Stimulated activated naive B cell treated with anti-CD40 and anti-IgM and Interleukin-4, amounts not matched to agents 10 μg/mL and 1 μg/mL and 100 μg/mL, for 72 hours (primary cell): ENCODE data around the gene KCTD3.

ENCODE experiments used
- ATAC-seq, 2 donors: fragments of 150-1000 bp; cut with Tn5 transposase; replicated peaks; 2 replicates each; pipeline ENCODE4 v1.10.0; 2021; ENCODE audit warnings: moderate library complexity in 1 of 2
- DNase-seq: peaks from one replicate; pipeline ENCODE4 v3.0.0; 2021
- H3K27ac Mint-ChIP-seq: one replicate; pipeline ENCODE4 v1.8.0; 2022; ENCODE audit warnings: mild to moderate bottlenecking, mixed read lengths
- H3K27me3 Mint-ChIP-seq, 2 donors: one replicate each; pipeline ENCODE4 v1.8.0; 2022; ENCODE audit warnings: mixed read lengths in 2 of 2
- H3K36me3 Mint-ChIP-seq, 2 donors: one replicate each; pipeline ENCODE4 v1.8.0; 2022; ENCODE audit warnings: mixed read lengths in 2 of 2, mild to moderate bottlenecking in 1 of 2
- H3K4me1 Mint-ChIP-seq, 2 donors: one replicate each; pipeline ENCODE4 v1.8.0; 2022; ENCODE audit warnings: mixed read lengths in 2 of 2, mild to moderate bottlenecking in 1 of 2
- H3K4me3 Mint-ChIP-seq, 2 donors: one replicate each; pipeline ENCODE4 v1.8.0; 2022; ENCODE audit warnings: mild to moderate bottlenecking in 2 of 2, mixed read lengths in 2 of 2, moderate library complexity in 1 of 2
- H3K9me3 Mint-ChIP-seq, 2 donors: one replicate each; pipeline ENCODE4 v1.8.0; 2022; ENCODE audit warnings: mixed read lengths in 2 of 2, mild to moderate bottlenecking in 1 of 2

The KCTD3 gene

DNA sequence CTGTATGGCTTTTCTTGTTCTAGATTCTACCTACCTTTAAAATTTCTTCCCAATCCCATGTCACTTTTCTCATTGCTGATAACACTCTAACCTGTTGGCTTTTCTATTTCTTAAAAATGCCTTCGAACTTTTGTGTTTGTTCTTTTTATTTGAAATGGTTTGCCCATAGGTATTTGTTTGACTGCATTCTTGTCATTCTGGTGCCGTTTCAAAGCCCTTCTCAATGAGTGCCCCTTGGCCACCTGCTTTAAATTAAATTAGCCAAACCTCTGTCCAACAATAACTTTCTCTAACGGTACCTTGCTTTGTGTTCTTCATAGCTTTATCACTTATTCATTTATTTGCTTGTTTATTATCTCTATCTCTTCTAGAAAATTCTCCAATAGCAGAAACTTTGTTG, 38.9 kb downstream of the KCTD3 start:
- Mint-ChIP-seq H3K27ac (no peak overlapping the region), H3K36me3 (peaks cover 10 to 17% of the 10 kb centered on the region in 2 donors), H3K27me3 (no peaks in the 10 kb centered on the region), H3K4me1 (no peaks in the 10 kb centered on the region), H3K4me3 (no peak overlapping the region), H3K9me3 (no peaks in the 10 kb centered on the region)
- DNase-seq, result no peak
- ATAC-seq, result no peak

DNA sequence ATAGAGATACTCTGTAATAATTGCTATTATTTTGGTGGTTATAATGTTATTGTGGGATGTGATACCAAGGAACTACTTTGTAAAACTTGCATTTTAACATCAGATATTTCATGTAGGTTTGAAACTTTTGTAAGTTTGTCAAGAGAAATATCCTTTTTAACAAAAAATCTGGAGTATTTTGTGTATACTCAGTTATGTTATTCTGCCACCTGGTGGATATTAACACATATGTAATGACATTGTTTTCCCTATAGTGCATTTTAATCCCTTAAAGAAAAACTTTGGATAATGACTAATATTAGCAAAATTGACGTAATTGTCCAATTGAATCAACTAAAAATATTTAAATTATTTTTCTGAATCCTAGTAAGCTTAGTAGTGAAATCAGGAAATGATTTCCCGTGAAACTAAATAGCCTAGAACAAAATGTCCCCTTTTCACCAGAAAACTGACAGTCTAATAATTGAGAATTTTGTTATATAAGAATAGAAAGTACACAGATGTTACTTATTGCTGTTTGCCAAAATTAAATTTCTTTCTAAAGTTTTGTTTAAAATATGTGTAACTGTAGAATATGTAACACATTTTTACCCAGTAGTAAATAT, 39.6 kb downstream of the KCTD3 start:
- Mint-ChIP-seq H3K27me3 (no peaks in the 10 kb centered on the region), H3K36me3 (peaks cover 10 to 17% of the 10 kb centered on the region in 2 donors), H3K4me3 (no peak overlapping the region), H3K27ac (no peak overlapping the region), H3K4me1 (no peaks in the 10 kb centered on the region), H3K9me3 (no peaks in the 10 kb centered on the region)
- no peak for ATAC-seq
- no peak for DNase-seq

DNA sequence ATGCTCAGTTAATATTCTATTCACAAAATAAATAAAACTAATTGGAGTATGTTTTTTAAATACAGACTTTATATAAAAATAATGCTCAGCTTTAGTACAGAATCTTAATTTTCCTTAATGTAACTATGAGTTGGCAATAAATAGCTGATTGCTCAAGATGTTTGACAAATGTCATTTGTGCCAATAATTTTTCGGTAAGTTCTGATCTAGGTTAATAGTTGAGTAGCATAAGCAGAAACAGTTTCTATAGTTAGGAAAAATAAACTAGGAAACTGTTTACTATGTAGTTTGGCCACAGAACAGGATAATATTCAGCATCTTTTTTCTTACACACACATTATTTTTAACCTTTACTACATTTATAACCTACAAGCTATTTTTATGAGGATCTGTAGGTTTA, 40.3 kb downstream of the KCTD3 start:
- H3K36me3 Mint-ChIP-seq, result peaks cover 10 to 17% of the 10 kb centered on the region in 2 donors
- H3K27ac Mint-ChIP-seq, result no peak overlapping the region
- H3K4me3 Mint-ChIP-seq, result no peak overlapping the region
- DNase-seq (no peak), ATAC-seq (no peak)
- H3K9me3 Mint-ChIP-seq, result no peaks in the 10 kb centered on the region
- no peaks in the 10 kb centered on the region for H3K27me3 Mint-ChIP-seq
- no peaks in the 10 kb centered on the region for H3K4me1 Mint-ChIP-seq

DNA sequence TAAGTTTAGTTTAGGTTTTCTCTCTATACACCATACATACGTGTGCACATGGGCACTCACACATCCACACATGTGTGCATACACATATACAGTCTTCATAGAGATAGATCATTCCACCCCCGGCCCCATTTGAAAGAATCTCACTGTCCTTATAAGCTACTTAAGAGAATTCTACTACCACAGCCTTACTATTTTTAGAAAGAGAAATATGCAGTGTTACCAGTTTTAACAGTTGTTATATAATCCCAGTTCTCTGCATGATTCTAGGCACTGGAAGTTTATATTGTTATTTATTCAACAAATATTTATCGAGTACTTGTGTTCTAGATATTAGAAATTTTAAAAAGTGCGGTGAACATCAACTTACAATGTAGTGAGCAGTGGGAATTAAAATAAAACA, 41.5 kb downstream of the KCTD3 start:
- ATAC-seq (no peak), DNase-seq (no peak)
- H3K27me3 Mint-ChIP-seq, result no peaks in the 10 kb centered on the region
- peaks cover 0 to 5% of the 10 kb centered on the region in 2 donors for H3K4me1 Mint-ChIP-seq
- H3K36me3 Mint-ChIP-seq, result peaks cover 18 to 25% of the 10 kb centered on the region in 2 donors
- peaks cover 4% of the 10 kb centered on the region in 2 donors for H3K9me3 Mint-ChIP-seq
- no peak overlapping the region for H3K4me3 Mint-ChIP-seq
- H3K27ac Mint-ChIP-seq, result no peak overlapping the region

DNA sequence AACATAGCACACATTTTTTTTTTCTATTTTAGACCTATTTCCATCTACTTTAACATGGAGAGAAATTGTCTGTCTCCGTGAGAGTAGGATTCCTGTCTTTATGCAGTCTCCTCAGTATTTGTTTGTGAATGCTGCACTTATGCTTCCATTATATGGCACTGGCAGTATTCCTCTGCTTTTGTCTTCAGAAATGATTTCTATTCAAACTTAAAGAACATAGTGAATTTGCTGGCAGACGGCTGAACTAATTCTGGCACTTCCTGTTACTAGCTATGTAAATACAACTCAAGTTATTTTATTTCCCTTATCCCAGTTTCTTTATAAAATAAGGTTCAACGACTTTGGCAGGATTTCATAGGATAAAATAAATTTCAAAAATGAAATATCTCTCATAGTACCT, 45.3 kb downstream of the KCTD3 start:
- H3K27ac Mint-ChIP-seq, result no peak overlapping the region
- ATAC-seq, result no peak
- peaks cover 0 to 5% of the 10 kb centered on the region in 2 donors for H3K4me1 Mint-ChIP-seq
- H3K27me3 Mint-ChIP-seq, result no peaks in the 10 kb centered on the region
- no peak for DNase-seq
- peaks cover 5 to 6% of the 10 kb centered on the region in 2 donors for H3K9me3 Mint-ChIP-seq
- H3K36me3 Mint-ChIP-seq, result peaks cover 26 to 37% of the 10 kb centered on the region in 2 donors
- no peak overlapping the region for H3K4me3 Mint-ChIP-seq

DNA sequence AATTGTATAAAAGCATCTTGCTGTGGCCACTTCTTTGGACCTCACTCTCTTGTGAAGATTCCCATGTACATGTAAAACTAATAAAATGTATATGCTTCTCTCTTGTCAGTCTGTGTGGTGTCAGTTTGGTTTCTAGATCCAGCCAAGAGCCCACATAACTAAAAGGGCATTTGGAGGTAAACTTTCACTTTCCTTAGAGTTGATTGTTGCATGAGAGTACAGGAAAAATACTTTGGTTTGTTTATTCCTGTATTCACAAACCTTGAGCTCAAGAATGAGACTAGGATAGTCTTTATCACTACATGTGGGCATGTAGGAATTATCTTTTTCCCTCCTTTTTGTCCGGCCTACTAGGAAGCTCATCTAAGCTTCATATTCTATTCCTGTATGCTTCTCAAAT, 50.9 kb downstream of the KCTD3 start:
- Mint-ChIP-seq H3K4me3 (no peak overlapping the region), H3K9me3 (peaks cover 5 to 6% of the 10 kb centered on the region in 2 donors), H3K27me3 (no peaks in the 10 kb centered on the region), H3K27ac (no peak overlapping the region), H3K36me3 (peaks cover 28 to 41% of the 10 kb centered on the region in 2 donors), H3K4me1 (peaks cover 0 to 5% of the 10 kb centered on the region in 2 donors)
- DNase-seq (no peak), ATAC-seq (no peak)

DNA sequence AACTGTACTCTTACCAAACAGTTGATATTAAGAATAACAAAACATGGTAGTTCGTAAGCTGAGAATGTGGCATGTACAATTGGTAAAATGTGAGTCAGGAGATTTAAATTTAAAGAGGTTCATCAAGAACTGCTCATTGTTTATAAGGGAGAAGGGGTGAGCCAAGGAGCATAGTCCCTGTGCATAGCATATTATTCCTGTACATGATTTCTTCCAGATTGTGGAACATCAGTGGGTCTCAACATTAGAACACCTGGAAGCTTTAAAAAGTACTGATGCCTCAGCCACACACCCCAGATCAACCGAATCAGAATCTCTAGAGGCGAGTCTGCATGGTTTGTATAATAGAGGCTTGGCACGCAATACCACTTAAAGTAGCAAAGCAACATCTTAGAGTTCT, 56.1 kb downstream of the KCTD3 start:
- H3K27me3 Mint-ChIP-seq, result no peaks in the 10 kb centered on the region
- ATAC-seq, result no peak
- H3K27ac Mint-ChIP-seq, result no peak overlapping the region
- no peak overlapping the region for H3K4me3 Mint-ChIP-seq
- no peak for DNase-seq
- H3K4me1 Mint-ChIP-seq, result no peaks in the 10 kb centered on the region
- peaks cover 0 to 3% of the 10 kb centered on the region in 2 donors for H3K9me3 Mint-ChIP-seq
- peaks cover 12 to 17% of the 10 kb centered on the region in 2 donors for H3K36me3 Mint-ChIP-seq

DNA sequence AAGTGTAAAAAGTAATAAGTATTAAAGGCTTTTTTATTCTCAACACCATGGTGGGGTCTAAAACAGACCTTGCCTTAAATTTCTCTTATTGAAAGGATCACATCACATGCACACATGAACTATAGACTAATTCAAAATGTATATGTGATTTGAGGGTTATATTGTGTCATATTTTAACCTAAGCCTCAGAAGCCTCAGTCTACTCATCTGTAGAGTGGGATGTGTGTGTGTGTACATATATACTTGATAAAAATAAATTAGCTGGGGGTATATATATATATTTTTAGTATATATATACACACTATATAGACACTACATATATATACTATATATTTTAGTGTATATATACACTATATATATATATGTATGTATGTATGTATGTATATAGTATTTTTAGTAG, 58.8 kb downstream of the KCTD3 start:
- Mint-ChIP-seq H3K4me3 (no peak overlapping the region), H3K27me3 (no peaks in the 10 kb centered on the region)

DNA sequence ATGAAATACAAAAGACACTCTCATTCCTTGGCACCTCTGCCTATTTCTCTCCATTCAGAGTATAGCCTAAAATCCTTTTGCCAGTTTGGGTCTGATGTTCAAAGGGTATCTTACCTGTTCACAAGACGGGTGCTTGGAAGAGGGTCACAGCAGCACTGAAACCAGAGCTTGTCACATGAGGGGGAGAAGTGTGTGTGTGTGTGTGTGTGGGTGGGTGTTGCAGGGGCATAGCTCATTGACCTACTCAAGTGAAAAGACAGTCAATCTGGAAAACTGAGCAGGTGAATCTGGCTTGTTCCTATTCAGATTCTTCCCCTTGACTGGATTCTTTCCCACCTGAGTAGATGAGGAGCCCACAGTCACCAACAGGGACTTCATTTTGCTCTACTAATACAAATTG, 63.9 kb downstream of the KCTD3 start:
- H3K27ac Mint-ChIP-seq, result no peak overlapping the region
- no peak overlapping the region for H3K4me3 Mint-ChIP-seq
- peaks cover 0 to 3% of the 10 kb centered on the region in 2 donors for H3K9me3 Mint-ChIP-seq
- no peak for ATAC-seq
- no peak for DNase-seq
- H3K4me1 Mint-ChIP-seq, result no peaks in the 10 kb centered on the region
- H3K36me3 Mint-ChIP-seq, result no peaks in the 10 kb centered on the region
- peaks cover 0 to 4% of the 10 kb centered on the region in 2 donors for H3K27me3 Mint-ChIP-seq

More for the DNA sequence above, 58.8 kb downstream of the KCTD3 start:
- H3K27ac Mint-ChIP-seq, result no peak overlapping the region
- no peak for ATAC-seq
- no peaks in the 10 kb centered on the region for H3K4me1 Mint-ChIP-seq
- H3K9me3 Mint-ChIP-seq, result peaks cover 0 to 3% of the 10 kb centered on the region in 2 donors
- peaks cover 1 to 5% of the 10 kb centered on the region in 2 donors for H3K36me3 Mint-ChIP-seq
- DNase-seq, result no peak

DNA sequence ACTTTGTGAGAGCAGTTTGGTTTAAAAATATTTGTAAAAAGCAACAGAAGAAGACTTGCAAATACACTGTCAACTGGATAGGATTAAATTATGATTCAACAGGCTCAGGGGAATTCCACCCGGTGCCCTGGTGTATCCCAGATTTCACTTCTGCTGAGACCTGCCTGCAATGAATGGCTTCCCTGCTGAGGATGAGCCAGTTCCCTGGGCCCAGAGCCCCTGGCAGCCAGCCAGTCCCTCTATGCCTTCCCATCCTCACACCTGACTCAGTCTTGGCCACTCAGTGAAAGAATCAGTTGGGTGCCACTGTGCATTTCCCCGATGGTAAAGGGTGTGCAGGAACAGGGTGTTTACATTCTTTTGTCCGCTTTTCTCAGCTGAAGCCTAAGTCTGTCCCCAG, 64.4 kb downstream of the KCTD3 start:
- Mint-ChIP-seq H3K4me1 (no peaks in the 10 kb centered on the region), H3K27me3 (peaks cover 0 to 4% of the 10 kb centered on the region in 2 donors), H3K9me3 (peaks cover 0 to 3% of the 10 kb centered on the region in 2 donors), H3K27ac (no peak overlapping the region), H3K36me3 (no peaks in the 10 kb centered on the region), H3K4me3 (no peak overlapping the region)
- ATAC-seq, result no peak
- DNase-seq, result no peak

DNA sequence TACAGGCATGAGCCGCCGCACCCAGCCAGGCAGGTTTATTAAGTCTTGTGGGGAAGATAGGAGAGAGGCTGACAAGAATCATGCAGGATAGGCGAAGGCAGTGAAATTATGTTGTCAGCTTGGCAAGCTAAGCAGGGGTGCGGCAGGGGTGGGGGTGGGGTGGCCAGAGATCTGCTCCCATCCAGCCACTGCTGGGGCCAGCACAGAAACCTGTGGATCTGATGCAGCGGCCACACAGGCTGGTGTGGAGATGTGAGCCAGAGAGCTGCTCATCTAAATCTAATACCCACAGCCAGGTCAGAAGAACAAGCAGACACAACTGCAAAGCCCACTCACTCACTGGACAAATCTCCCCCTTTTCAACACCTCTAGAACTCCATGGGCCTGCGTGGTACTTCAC, 68.7 kb downstream of the KCTD3 start:
- Mint-ChIP-seq H3K9me3 (no peaks in the 10 kb centered on the region), H3K4me3 (no peak overlapping the region), H3K36me3 (no peaks in the 10 kb centered on the region), H3K27me3 (peaks cover 0 to 4% of the 10 kb centered on the region in 2 donors), H3K27ac (no peak overlapping the region), H3K4me1 (no peaks in the 10 kb centered on the region)
- DNase-seq, result no peak
- ATAC-seq, result no peak

DNA sequence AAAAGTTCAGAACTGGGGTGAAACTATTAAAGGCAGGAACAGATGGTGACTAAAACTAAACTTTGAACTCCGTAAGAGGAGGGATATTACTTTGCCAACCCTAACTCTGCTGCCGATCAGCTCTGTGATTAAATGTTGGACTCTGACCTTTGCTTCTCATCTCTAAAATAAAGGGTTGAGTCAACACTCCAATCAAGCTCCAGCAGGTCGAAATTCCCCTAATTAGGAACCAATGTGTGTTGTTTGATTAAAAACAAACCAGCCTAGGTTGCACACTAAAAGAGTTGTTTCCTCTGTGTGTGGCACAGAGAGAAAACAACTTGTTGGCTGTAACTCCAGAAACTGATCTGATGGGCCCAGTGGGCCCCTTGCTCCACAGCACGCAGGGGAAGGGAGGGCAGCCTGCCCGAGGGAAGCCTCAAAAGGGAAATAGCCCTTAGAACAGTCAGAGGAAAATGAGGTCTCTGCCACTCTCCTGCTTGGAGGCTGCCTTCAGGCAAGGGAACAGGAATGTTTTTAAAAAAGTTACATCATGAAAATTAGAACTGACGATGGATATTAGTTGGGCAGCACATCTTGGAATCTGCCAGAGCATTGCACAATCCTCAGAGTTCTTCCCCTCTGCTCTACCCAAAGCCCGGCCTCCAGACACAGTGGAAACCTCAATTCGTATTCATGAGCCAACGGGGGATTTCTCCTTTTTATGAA, 69.3 kb downstream of the KCTD3 start:
- ATAC-seq (no peak), DNase-seq (no peak)
- H3K9me3 Mint-ChIP-seq, result no peaks in the 10 kb centered on the region
- no peak overlapping the region for H3K4me3 Mint-ChIP-seq
- no peaks in the 10 kb centered on the region for H3K36me3 Mint-ChIP-seq
- H3K27me3 Mint-ChIP-seq, result peaks cover 0 to 4% of the 10 kb centered on the region in 2 donors
- H3K27ac Mint-ChIP-seq, result no peak overlapping the region
- H3K4me1 Mint-ChIP-seq, result no peaks in the 10 kb centered on the region

DNA sequence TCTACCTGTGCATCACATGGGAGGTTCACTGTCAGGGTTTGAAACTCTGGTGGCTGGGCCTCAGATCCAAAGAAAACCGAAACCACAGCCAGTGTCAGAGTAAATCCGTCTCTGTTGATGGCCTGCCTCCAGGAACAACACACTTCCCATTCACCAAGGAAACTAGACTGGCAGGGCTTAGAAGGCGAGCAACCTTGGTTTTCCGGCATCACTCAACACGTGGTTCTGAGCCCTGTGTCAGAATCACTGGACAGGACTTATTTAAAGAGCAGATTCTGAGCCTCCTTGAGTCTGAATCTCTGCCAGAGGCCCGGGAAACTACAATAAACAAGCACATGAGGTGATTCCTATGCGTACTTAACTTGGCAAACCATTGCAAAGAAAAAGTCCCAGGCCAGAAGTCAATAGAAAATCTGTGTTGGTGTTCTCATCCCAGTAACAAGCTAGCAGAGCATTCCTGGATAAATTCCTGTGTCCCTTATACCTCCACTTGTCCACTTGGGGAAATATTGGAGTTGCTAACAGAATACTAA, 70.0 kb downstream of the KCTD3 start:
- no peak overlapping the region for H3K4me3 Mint-ChIP-seq
- peaks cover 0 to 4% of the 10 kb centered on the region in 2 donors for H3K27me3 Mint-ChIP-seq
- ATAC-seq (no peak), DNase-seq (no peak)
- no peaks in the 10 kb centered on the region for H3K4me1 Mint-ChIP-seq
- H3K36me3 Mint-ChIP-seq, result no peaks in the 10 kb centered on the region
- H3K27ac Mint-ChIP-seq, result no peak overlapping the region
- H3K9me3 Mint-ChIP-seq, result no peaks in the 10 kb centered on the region

DNA sequence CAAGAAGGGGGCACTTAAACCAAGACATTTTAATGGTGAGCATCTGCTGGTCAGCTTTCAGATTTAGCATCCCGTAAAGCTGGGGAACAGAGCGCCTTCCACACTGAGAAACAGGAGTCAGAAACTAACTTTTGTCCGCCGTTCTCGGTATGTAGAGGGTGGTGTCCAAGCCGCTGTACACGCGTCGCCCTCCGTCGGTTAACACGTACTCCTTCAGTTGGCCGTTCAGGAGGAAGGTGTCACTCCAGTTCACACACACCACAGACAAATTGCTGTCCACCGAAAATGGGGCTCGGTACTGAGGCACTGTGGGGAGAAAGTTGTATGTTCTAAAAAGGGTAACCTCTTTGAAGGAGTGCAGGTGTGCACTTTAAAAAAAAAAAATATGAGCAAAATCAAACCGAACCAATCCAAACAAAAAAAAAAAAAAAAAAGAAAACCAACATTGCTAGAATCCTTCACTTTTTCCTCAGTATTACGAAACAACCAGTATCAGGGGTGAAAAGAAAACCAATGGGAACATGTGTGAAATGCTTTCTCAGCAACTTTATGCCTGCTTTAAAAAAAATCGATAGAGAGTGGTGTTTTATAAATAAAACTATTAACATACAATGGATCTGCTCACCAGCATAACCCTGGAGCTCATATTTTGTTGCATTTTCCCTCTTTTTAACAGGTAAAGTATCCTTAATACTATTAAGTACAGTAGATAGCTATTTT, 73.5 kb downstream of the KCTD3 start:
- DNase-seq (no peak), ATAC-seq (no peak)
- no peak overlapping the region for H3K4me3 Mint-ChIP-seq
- H3K27me3 Mint-ChIP-seq, result no peaks in the 10 kb centered on the region
- no peaks in the 10 kb centered on the region for H3K36me3 Mint-ChIP-seq
- no peaks in the 10 kb centered on the region for H3K9me3 Mint-ChIP-seq
- H3K27ac Mint-ChIP-seq, result no peak overlapping the region
- no peaks in the 10 kb centered on the region for H3K4me1 Mint-ChIP-seq
